Neural cell (in vitro differentiated cells): ENCODE results near the gene KXD1. TPM values are rescaled to one million over a fixed set of nuclear protein-coding genes. Genes with fewer than 3 reads are reported as not detected.

Experiments used
- H2AFZ ChIP-seq: fragments of 200-600, 300-800 bp; sonication (generic), shearing (Covaris generic); 2 replicates; pipeline ENCODE4 v1.6.0; 2014; ENCODE audit warnings: low read depth, mild to moderate bottlenecking, antibody characterized with exemption, low read length, moderate library complexity
- H3F3A ChIP-seq: fragments of 200-600 bp; shearing (Covaris generic); 2 replicates; pipeline ENCODE4 v1.6.1; 2016; ENCODE audit warnings: mild to moderate bottlenecking, moderate library complexity, mixed read lengths, antibody characterized with exemption, low read length; ENCODE audit not compliant: insufficient read depth, poor library complexity, severe bottlenecking
- H3K27ac ChIP-seq: fragments of 200-600, 300-800 bp; sonication (generic), shearing (Covaris generic); 2 replicates; pipeline ENCODE4 v1.5.1; 2014; ENCODE audit warnings: mild to moderate bottlenecking, low read length, moderate library complexity
- H3K27me3 ChIP-seq: fragments of 300-800, 200-600 bp; sonication (generic), shearing (Covaris generic); 2 replicates; pipeline ENCODE4 v1.6.0; 2014; ENCODE audit warnings: mild to moderate bottlenecking, low read depth, low read length, moderate library complexity; ENCODE audit not compliant: insufficient read depth
- H3K36me3 ChIP-seq: fragments of 300-800, 200-600 bp; sonication (generic), shearing (Covaris generic); 2 replicates; pipeline ENCODE4 v1.5.1; 2014; ENCODE audit warnings: mild to moderate bottlenecking, antibody characterized with exemption, low read length, moderate library complexity; ENCODE audit not compliant: insufficient read depth
- H3K4me2 ChIP-seq: fragments of 300-800, 200-600 bp; sonication (generic), shearing (Covaris generic); 2 replicates; pipeline ENCODE4 v1.6.0; 2014; ENCODE audit warnings: mild to moderate bottlenecking, low read length
- H3K4me3 ChIP-seq: fragments of 300-800, 200-600 bp; sonication (generic), shearing (Covaris generic); 2 replicates; pipeline ENCODE4 v1.5.1; 2014; ENCODE audit warnings: mild to moderate bottlenecking, low read length, moderate library complexity
- H3K79me2 ChIP-seq: fragments of 200-600 bp; shearing (Covaris generic); replicated peaks from 2 replicates; pipeline ENCODE4 v1.6.0; 2014; ENCODE audit warnings: mild to moderate bottlenecking, low read length, moderate library complexity; ENCODE audit not compliant: insufficient read depth
- H3K9ac ChIP-seq: fragments of 300-800, 200-600 bp; sonication (generic), shearing (Covaris generic); 2 replicates; pipeline ENCODE4 v1.6.1; 2016; ENCODE audit warnings: mild to moderate bottlenecking, low read length, mixed read lengths
- H3K9me2 ChIP-seq: fragments of 200-600 bp; shearing (Covaris generic); 2 replicates; pipeline ENCODE4 v1.6.1; 2016; ENCODE audit warnings: mild to moderate bottlenecking, low read length, mixed read lengths; ENCODE audit not compliant: insufficient read depth
- H3K9me3 ChIP-seq: fragments of 200-600, 300-800 bp; sonication (generic), shearing (Covaris generic); 2 replicates; pipeline ENCODE4 v1.6.1; 2016; ENCODE audit warnings: mild to moderate bottlenecking, mixed run types, low read length, moderate library complexity, mixed read lengths
- H4K20me1 ChIP-seq: fragments of 200-600 bp; shearing (Covaris generic); 2 replicates; pipeline ENCODE4 v1.6.1; 2016; ENCODE audit warnings: mild to moderate bottlenecking, mixed run types; ENCODE audit not compliant: insufficient read depth
- EP300 ChIP-seq: fragments of 450-650 bp; conservative IDR thresholded peaks from 2 replicates; pipeline ENCODE4 v1.6.1; 2014; ENCODE audit warnings: antibody characterized with exemption, mild to moderate bottlenecking, moderate library complexity; ENCODE audit not compliant: poor library complexity, severe bottlenecking
- EZH2 ChIP-seq: fragments of 200-600, 300-800 bp; shearing (Covaris generic), sonication (generic); IDR thresholded peaks from 2 replicates; pipeline ENCODE4 v1.6.1; 2014; ENCODE audit warnings: antibody characterized with exemption, low read length, borderline replicate concordance, mild to moderate bottlenecking; ENCODE audit not compliant: insufficient read depth, poor library complexity, severe bottlenecking
- MXI1 ChIP-seq: fragments of 450-650 bp; conservative IDR thresholded peaks from 2 replicates; pipeline ENCODE4 v1.6.1; 2014; ENCODE audit warnings: antibody characterized with exemption, mild to moderate bottlenecking; ENCODE audit not compliant: poor library complexity, severe bottlenecking
- POLR2AphosphoS5 ChIP-seq: IDR thresholded peaks from 2 replicates; pipeline ENCODE4 v1.6.1; 2012
- RAD21 ChIP-seq: fragments of 450-650 bp; conservative IDR thresholded peaks from 2 replicates; pipeline ENCODE4 v1.6.1; 2014; ENCODE audit warnings: antibody characterized with exemption, mild to moderate bottlenecking, moderate library complexity
- SMC3 ChIP-seq: fragments of 450-650 bp; conservative IDR thresholded peaks from 2 replicates; pipeline ENCODE4 v1.6.1; 2014; ENCODE audit warnings: antibody characterized with exemption, mild to moderate bottlenecking, moderate library complexity; ENCODE audit not compliant: poor library complexity
- TAF1 ChIP-seq: IDR thresholded peaks from 2 replicates; pipeline ENCODE4 v1.6.1; 2012; ENCODE audit warnings: low read depth
- polyA plus RNA-seq: library from polyadenylated mRNA; depleted of rRNA; stranded (reverse); fragments of >200 nt; gene quantifications from 2 replicates; pipeline ENCODE4 v1.2.3, GENCODE V29; 2014
- TF ChIP-seq, protein P1 (sequence below): fragments of 450-650 bp; IDR thresholded peaks from 2 replicates; pipeline ENCODE4 v1.5.1; 2014; ENCODE audit warnings: antibody characterized with exemption, mild to moderate bottlenecking, moderate library complexity; ENCODE audit not compliant: poor library complexity, severe bottlenecking
- TF ChIP-seq, protein P2 (sequence below): IDR thresholded peaks from 2 replicates; pipeline ENCODE4 v1.6.1; 2012; ENCODE audit warnings: borderline replicate concordance

KXD1 gene
- polyA plus RNA-seq, 1 donor from 2014 or later: 55.8 TPM

DNA sequence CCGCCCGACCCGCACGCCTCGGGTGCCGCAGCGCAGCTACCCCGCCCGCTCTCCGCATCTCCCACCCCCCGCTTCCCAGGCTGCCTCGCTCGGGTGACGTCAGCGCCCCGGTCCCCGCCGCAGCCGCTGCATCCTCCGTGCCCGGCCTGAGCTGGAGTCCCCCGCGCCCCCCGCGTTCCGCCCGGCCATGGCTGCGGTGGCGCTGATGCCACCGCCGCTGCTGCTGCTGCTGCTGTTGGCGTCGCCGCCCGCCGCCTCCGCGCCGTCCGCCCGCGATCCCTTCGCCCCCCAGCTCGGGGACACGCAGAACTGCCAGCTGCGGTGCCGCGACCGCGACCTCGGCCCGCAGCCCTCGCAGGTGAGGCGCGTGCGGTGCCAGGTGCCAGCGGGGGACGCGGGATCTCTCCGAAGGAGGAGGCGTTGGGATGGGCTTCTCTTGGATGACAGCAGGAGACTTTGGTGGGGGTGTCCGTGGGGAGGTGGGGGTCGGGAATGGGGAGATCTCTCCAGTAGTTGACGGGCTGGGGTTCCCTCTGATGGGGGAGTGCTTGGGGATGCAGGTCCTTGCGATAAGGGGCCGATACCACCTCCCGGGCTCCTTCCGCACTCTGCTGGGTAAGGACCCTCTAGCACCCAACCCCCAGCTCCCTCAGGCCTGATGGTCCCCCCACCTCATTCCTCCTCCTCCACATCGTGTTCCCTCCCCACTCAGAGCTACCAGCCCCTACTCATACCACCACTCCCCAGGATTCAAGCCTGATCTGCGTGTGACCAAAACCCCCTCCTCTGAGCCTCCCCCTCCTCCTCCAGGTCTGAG lies 55.3 kb downstream of the KXD1 start, which contains the start of gene TMEM59L:
Gene TMEM59L (plus strand): TSS at position 99 of the 817 bp plus-strand sequence. CDS start 89 bp downstream, at position 188.
- no peaks in the 10 kb centered on the region for H3K79me2 ChIP-seq
- no peaks in the 10 kb centered on the region for H3F3A ChIP-seq
- peak; percentile 73 for TF ChIP-seq MXI1
- peak; percentile 48 for TF ChIP-seq EP300
- TF ChIP-seq, protein P1, sequence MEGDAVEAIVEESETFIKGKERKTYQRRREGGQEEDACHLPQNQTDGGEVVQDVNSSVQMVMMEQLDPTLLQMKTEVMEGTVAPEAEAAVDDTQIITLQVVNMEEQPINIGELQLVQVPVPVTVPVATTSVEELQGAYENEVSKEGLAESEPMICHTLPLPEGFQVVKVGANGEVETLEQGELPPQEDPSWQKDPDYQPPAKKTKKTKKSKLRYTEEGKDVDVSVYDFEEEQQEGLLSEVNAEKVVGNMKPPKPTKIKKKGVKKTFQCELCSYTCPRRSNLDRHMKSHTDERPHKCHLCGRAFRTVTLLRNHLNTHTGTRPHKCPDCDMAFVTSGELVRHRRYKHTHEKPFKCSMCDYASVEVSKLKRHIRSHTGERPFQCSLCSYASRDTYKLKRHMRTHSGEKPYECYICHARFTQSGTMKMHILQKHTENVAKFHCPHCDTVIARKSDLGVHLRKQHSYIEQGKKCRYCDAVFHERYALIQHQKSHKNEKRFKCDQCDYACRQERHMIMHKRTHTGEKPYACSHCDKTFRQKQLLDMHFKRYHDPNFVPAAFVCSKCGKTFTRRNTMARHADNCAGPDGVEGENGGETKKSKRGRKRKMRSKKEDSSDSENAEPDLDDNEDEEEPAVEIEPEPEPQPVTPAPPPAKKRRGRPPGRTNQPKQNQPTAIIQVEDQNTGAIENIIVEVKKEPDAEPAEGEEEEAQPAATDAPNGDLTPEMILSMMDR: peak; percentile 18
- peak; percentile 54 for TF ChIP-seq RAD21
- TF ChIP-seq POLR2AphosphoS5: peak; percentile 84
- TF ChIP-seq SMC3: peak; percentile 61
- no peak for TF ChIP-seq TAF1
- no peak for TF ChIP-seq EZH2
- TF ChIP-seq, protein P2, sequence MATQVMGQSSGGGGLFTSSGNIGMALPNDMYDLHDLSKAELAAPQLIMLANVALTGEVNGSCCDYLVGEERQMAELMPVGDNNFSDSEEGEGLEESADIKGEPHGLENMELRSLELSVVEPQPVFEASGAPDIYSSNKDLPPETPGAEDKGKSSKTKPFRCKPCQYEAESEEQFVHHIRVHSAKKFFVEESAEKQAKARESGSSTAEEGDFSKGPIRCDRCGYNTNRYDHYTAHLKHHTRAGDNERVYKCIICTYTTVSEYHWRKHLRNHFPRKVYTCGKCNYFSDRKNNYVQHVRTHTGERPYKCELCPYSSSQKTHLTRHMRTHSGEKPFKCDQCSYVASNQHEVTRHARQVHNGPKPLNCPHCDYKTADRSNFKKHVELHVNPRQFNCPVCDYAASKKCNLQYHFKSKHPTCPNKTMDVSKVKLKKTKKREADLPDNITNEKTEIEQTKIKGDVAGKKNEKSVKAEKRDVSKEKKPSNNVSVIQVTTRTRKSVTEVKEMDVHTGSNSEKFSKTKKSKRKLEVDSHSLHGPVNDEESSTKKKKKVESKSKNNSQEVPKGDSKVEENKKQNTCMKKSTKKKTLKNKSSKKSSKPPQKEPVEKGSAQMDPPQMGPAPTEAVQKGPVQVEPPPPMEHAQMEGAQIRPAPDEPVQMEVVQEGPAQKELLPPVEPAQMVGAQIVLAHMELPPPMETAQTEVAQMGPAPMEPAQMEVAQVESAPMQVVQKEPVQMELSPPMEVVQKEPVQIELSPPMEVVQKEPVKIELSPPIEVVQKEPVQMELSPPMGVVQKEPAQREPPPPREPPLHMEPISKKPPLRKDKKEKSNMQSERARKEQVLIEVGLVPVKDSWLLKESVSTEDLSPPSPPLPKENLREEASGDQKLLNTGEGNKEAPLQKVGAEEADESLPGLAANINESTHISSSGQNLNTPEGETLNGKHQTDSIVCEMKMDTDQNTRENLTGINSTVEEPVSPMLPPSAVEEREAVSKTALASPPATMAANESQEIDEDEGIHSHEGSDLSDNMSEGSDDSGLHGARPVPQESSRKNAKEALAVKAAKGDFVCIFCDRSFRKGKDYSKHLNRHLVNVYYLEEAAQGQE: no peak
- no peaks in the 10 kb centered on the region for H3K9me2 ChIP-seq
- peak within 1 kb of the TSS; percentile 93 for H3K9ac ChIP-seq
- H3K4me3 ChIP-seq: peak within 1 kb of the TSS; percentile 86
- no peaks in the 10 kb centered on the region for H3K9me3 ChIP-seq
- no peaks in the 10 kb centered on the region for H3K36me3 ChIP-seq
- H3K27ac ChIP-seq: peak within 1 kb of the TSS; percentile 64
- peaks cover 47% of the 10 kb centered on the region for H3K27me3 ChIP-seq
- H3K4me2 ChIP-seq: peak within 1 kb of the TSS; percentile 97
- H2AFZ ChIP-seq: peak within 1 kb of the TSS; percentile 80
- H4K20me1 ChIP-seq: no peaks in the 10 kb centered on the region

DNA sequence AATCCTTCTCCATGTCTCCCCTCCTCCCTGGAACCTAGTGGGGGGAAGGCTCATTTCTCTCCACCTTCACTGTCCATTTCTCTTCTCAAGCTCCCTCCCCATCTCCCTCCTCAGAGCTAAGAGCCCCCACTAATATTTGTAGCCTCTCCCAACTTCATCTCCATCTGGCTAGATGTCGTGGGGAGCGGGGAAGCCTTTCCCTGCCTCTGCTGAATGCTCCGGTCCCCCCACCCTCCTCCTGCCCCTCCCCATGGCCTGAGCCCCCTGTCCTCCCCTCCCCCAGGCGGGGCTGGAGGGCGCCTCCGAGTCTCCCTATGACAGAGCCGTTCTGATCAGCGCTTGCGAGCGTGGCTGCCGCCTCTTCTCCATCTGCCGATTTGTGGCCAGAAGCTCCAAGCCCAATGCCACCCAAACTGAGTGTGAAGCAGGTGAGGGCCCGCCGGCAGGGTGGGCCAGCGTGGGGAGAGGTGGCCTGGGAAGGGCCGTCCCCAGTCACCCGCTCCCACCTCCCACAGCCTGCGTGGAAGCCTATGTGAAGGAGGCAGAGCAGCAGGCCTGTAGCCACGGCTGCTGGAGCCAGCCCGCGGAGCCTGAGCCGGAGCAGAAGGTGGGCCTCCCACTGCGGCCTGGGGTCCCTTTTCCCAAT lies 56.0 kb downstream of the KXD1 start:
- TF ChIP-seq EZH2 (no peak), SMC3 (no peak), RAD21 (no peak), MXI1 (no peak), TAF1 (no peak), POLR2AphosphoS5 (no peak), EP300 (no peak)
- TF ChIP-seq, protein P2: no peak
- TF ChIP-seq, protein P1: no peak
- H3K9ac ChIP-seq: peak overlapping the region; percentile 93
- no peaks in the 10 kb centered on the region for H3K9me3 ChIP-seq
- no peaks in the 10 kb centered on the region for H4K20me1 ChIP-seq
- H3K36me3 ChIP-seq: no peaks in the 10 kb centered on the region
- peak overlapping the region; percentile 64 for H3K27ac ChIP-seq
- peak overlapping the region; percentile 86 for H3K4me3 ChIP-seq
- no peaks in the 10 kb centered on the region for H3F3A ChIP-seq
- H3K4me2 ChIP-seq: peak overlapping the region; percentile 55
- H3K79me2 ChIP-seq: no peaks in the 10 kb centered on the region
- no peak overlapping the region for H2AFZ ChIP-seq
- no peaks in the 10 kb centered on the region for H3K9me2 ChIP-seq
- peaks cover 40% of the 10 kb centered on the region for H3K27me3 ChIP-seq
